Mesenchymal stem cell (in vitro differentiated cells and primary cell): ENCODE measurements around the gene PNKD.
A peak's percentile ranks its signal among the peaks of the same experiment; 100 is the strongest.

Experiments
- DNase-seq: peaks from one replicate; pipeline ENCODE4 v3.0.0-alpha.2; 2013
- H2AFZ ChIP-seq: one replicate; pipeline ENCODE4 v1.6.1; 2013; ENCODE audit warnings: low read depth, mild to moderate bottlenecking, control low read depth, inconsistent platforms, low read length, moderate library complexity
- H2AK5ac ChIP-seq: 2 replicates; pipeline ENCODE4 v1.6.1; 2013; ENCODE audit warnings: low read length, moderate library complexity, mild to moderate bottlenecking, inconsistent platforms; ENCODE audit not compliant: severe bottlenecking
- H2BK120ac ChIP-seq: one replicate; pipeline ENCODE4 v1.6.1; 2013; ENCODE audit warnings: low read depth, mild to moderate bottlenecking, inconsistent platforms, low read length, moderate library complexity
- H2BK12ac ChIP-seq, 2 experiments: one replicate each; pipeline ENCODE4 v1.6.1; 2013; ENCODE audit warnings: inconsistent platforms in 2 of 2, low read length in 2 of 2, mild to moderate bottlenecking in 2 of 2, moderate library complexity in 2 of 2, control low read depth in 1 of 2
- H2BK15ac ChIP-seq: one replicate; pipeline ENCODE4 v1.6.1; 2013; ENCODE audit warnings: mild to moderate bottlenecking, low read depth, inconsistent platforms; ENCODE audit not compliant: poor library complexity, severe bottlenecking
- H2BK5ac ChIP-seq: 2 replicates; pipeline ENCODE4 v1.6.1; 2013; ENCODE audit warnings: low read depth, mild to moderate bottlenecking, low read length, control low read depth, inconsistent platforms; ENCODE audit not compliant: poor library complexity, severe bottlenecking
- H3K14ac ChIP-seq, 2 experiments: one replicate each; pipeline ENCODE4 v1.6.1; 2013; ENCODE audit warnings: inconsistent platforms in 2 of 2, low read length in 2 of 2, control low read depth in 1 of 2, mild to moderate bottlenecking in 1 of 2, moderate library complexity in 1 of 2
- H3K18ac ChIP-seq, 2 experiments: one replicate each; pipeline ENCODE4 v1.6.1; 2013; ENCODE audit warnings: inconsistent platforms in 2 of 2, low read length in 2 of 2, control low read depth in 1 of 2, low read depth in 1 of 2, mild to moderate bottlenecking in 1 of 2
- H3K23ac ChIP-seq, 2 experiments: one replicate each; pipeline ENCODE4 v1.6.1; 2013; ENCODE audit warnings: inconsistent platforms in 2 of 2, low read length in 2 of 2, mild to moderate bottlenecking in 2 of 2, moderate library complexity in 2 of 2, control low read depth in 1 of 2
- H3K27ac ChIP-seq: 2 replicates; pipeline ENCODE4 v1.5.1; 2013; ENCODE audit warnings: mild to moderate bottlenecking, moderate library complexity, low read length, control low read depth, inconsistent platforms; ENCODE audit not compliant: poor library complexity, severe bottlenecking
- H3K27me3 ChIP-seq, 2 experiments: 2 replicates each; pipeline versions ENCODE4 v1.6.1 to v1.7.0; 2013; ENCODE audit warnings: low read length in 2 of 2, mild to moderate bottlenecking in 2 of 2, moderate library complexity in 2 of 2, control low read depth in 1 of 2, inconsistent platforms in 1 of 2; ENCODE audit not compliant: control insufficient read depth in 1 of 2, insufficient read depth in 1 of 2
- H3K36me3 ChIP-seq, 2 experiments: 2 replicates each; pipeline versions ENCODE4 v1.6.1 to v1.7.0; 2013; ENCODE audit warnings: low read length in 2 of 2, control low read depth in 1 of 2, inconsistent platforms in 1 of 2, low read depth in 1 of 2, mild to moderate bottlenecking in 1 of 2; ENCODE audit not compliant: insufficient read depth in 2 of 2, control insufficient read depth in 1 of 2
- H3K4ac ChIP-seq, 2 experiments: one replicate each; pipeline ENCODE4 v1.6.1; 2013; ENCODE audit warnings: inconsistent platforms in 2 of 2, low read length in 2 of 2, mild to moderate bottlenecking in 2 of 2, moderate library complexity in 2 of 2, control low read depth in 1 of 2, low read depth in 1 of 2
- H3K4me1 ChIP-seq: 2 replicates; pipeline ENCODE4 v1.6.1; 2013; ENCODE audit warnings: low read depth, low read length, control low read depth; ENCODE audit not compliant: control insufficient read depth, insufficient read depth
- H3K4me2 ChIP-seq: 2 replicates; pipeline ENCODE4 v1.6.1; 2013; ENCODE audit warnings: low read length, mild to moderate bottlenecking, inconsistent platforms; ENCODE audit not compliant: poor library complexity, severe bottlenecking
- H3K4me3 ChIP-seq, 2 experiments: 2 replicates each; pipeline versions ENCODE4 v1.5.1 to v1.7.0; 2013; ENCODE audit warnings: low read length in 2 of 2, mild to moderate bottlenecking in 2 of 2, control low read depth in 1 of 2, low read depth in 1 of 2; ENCODE audit not compliant: insufficient read depth in 1 of 2
- H3K79me1 ChIP-seq: replicated peaks from 2 replicates; pipeline ENCODE4 v1.6.1; 2013; ENCODE audit warnings: mild to moderate bottlenecking, control low read depth, low read length, inconsistent platforms; ENCODE audit not compliant: poor library complexity, severe bottlenecking
- H3K9ac ChIP-seq: 2 replicates; pipeline ENCODE4 v1.7.0; 2013; ENCODE audit warnings: mild to moderate bottlenecking, low read length, moderate library complexity
- H3K9me3 ChIP-seq: 2 replicates; pipeline ENCODE4 v1.7.0; 2013; ENCODE audit warnings: mild to moderate bottlenecking, low read length; ENCODE audit not compliant: control insufficient read depth
- H4K8ac ChIP-seq: one replicate; pipeline ENCODE4 v1.6.1; 2013; ENCODE audit warnings: inconsistent platforms, mild to moderate bottlenecking, low read length, moderate library complexity
- H4K91ac ChIP-seq: one replicate; pipeline ENCODE4 v1.6.1; 2013; ENCODE audit warnings: mild to moderate bottlenecking, low read length, inconsistent platforms
- WGBS: methylation state at CpG from one replicate; pipeline ENCODE4 v1.1.7; 2013; ENCODE audit warnings: mixed read lengths; 5-methylcytosine and 5-hydroxymethylcytosine counted together

Gene PNKD

DNA sequence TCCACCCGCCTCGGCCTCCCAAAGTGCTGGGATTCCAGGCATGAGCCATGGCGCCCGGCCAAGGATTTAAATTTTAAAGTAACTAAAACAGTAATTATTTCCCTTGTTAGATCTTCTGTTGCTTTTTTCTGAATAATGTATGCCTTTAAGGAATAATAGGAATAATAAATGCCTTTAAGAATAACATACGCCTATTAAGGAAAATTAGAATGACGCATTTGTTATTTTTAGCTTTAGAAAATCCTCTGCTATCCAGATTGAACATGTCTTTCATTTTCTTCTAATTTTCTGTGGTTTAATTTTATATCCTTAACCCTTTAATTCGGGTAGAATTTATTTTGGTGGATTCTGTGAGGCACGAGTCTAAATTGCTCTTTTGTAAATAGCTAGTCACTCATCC lies 45.1 kb downstream of the PNKD start:
- H3K79me1 ChIP-seq = no peaks in the 10 kb centered on the region
- H3K9ac ChIP-seq = no peak overlapping the region
- no peak overlapping the region for H3K27ac ChIP-seq
- no peak overlapping the region for H2BK5ac ChIP-seq
- no peak for DNase-seq
- H3K14ac ChIP-seq = no peak overlapping the region
- no peak overlapping the region for H3K18ac ChIP-seq
- no peak overlapping the region for H2BK120ac ChIP-seq
- H3K4ac ChIP-seq = no peak overlapping the region
- H4K8ac ChIP-seq = no peak overlapping the region
- H3K36me3 ChIP-seq = no peaks in the 10 kb centered on the region
- no peak overlapping the region for H3K4me3 ChIP-seq
- no peak overlapping the region for H2BK15ac ChIP-seq
- no peaks in the 10 kb centered on the region for H3K9me3 ChIP-seq
- no peaks in the 10 kb centered on the region for H3K4me1 ChIP-seq
- peaks cover 0 to 8% of the 10 kb centered on the region in 2 experiments for H3K27me3 ChIP-seq
- no peak overlapping the region for H2BK12ac ChIP-seq
- H2AFZ ChIP-seq = no peak overlapping the region
- no peak overlapping the region for H4K91ac ChIP-seq
- WGBS = 100% methylated on average over 3 of the region's 8 CpGs
- no peak overlapping the region for H3K4me2 ChIP-seq
- H2AK5ac ChIP-seq = no peak overlapping the region
- H3K23ac ChIP-seq = no peak overlapping the region

DNA sequence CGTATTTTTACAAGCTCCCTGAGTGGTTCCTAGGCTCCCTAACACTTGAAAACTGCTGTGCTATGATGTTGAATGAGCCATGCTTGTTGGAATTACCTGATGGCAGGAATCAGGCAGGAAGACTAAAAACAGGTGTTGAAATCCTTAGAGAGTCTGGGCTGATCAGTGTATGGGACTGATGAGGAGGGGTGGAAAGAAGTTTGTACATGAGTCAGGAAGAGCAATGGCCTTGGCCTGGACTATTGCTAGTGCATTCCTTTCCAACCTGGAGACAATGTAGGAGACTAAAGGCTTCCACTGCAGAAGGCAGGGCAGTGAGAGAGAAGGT lies 46.9 kb downstream of the PNKD start:
- no peak overlapping the region for H3K23ac ChIP-seq
- WGBS = 52% methylated on average over 1 of the region's 1 CpG
- peaks cover 0 to 8% of the 10 kb centered on the region in 2 experiments for H3K27me3 ChIP-seq
- H2AFZ ChIP-seq = no peak overlapping the region
- no peaks in the 10 kb centered on the region for H3K36me3 ChIP-seq
- no peak overlapping the region for H4K91ac ChIP-seq
- no peak overlapping the region for H2BK12ac ChIP-seq
- H3K9ac ChIP-seq = no peak overlapping the region
- no peak overlapping the region for H2AK5ac ChIP-seq
- no peak overlapping the region for H2BK120ac ChIP-seq
- DNase-seq = no peak
- no peaks in the 10 kb centered on the region for H3K79me1 ChIP-seq
- peaks cover 3% of the 10 kb centered on the region for H3K4me1 ChIP-seq
- no peak overlapping the region for H3K18ac ChIP-seq
- no peak overlapping the region for H3K4me3 ChIP-seq
- no peak overlapping the region for H3K14ac ChIP-seq
- H2BK15ac ChIP-seq = no peak overlapping the region
- no peak overlapping the region for H3K27ac ChIP-seq
- no peaks in the 10 kb centered on the region for H3K9me3 ChIP-seq
- no peak overlapping the region for H3K4ac ChIP-seq
- no peak overlapping the region for H3K4me2 ChIP-seq
- H4K8ac ChIP-seq = no peak overlapping the region
- no peak overlapping the region for H2BK5ac ChIP-seq

GRCh38 chr2:218317835-218318234 lies 47.5 kb downstream of the PNKD start:
- no peak overlapping the region for H4K91ac ChIP-seq
- no peak overlapping the region for H3K9ac ChIP-seq
- H3K9me3 ChIP-seq = no peaks in the 10 kb centered on the region
- H2AK5ac ChIP-seq = no peak overlapping the region
- H3K79me1 ChIP-seq = no peaks in the 10 kb centered on the region
- no peak overlapping the region for H3K4me3 ChIP-seq
- WGBS = 91% methylated on average over 4 of the region's 4 CpGs
- no peak overlapping the region for H2BK15ac ChIP-seq
- H3K18ac ChIP-seq = no peak overlapping the region
- no peak overlapping the region for H4K8ac ChIP-seq
- H3K27me3 ChIP-seq = peaks cover 0 to 8% of the 10 kb centered on the region in 2 experiments
- H2BK120ac ChIP-seq = no peak overlapping the region
- no peak overlapping the region for H3K4me2 ChIP-seq
- H3K27ac ChIP-seq = no peak overlapping the region
- H2AFZ ChIP-seq = no peak overlapping the region
- no peak overlapping the region for H2BK5ac ChIP-seq
- H3K14ac ChIP-seq = peak overlapping the region in 1 of 2 experiments; percentile 22
- H3K36me3 ChIP-seq = no peaks in the 10 kb centered on the region
- no peak overlapping the region for H3K4ac ChIP-seq
- H3K23ac ChIP-seq = peak overlapping the region in 1 of 2 experiments; percentile 72
- H3K4me1 ChIP-seq = peaks cover 5% of the 10 kb centered on the region
- DNase-seq = no peak
- no peak overlapping the region for H2BK12ac ChIP-seq

- WGBS = 81% methylated on average over 7 of the region's 7 CpGs
Observed at GRCh38 chr2:218318241-218318640, 47.9 kb downstream of the PNKD start.

More at GRCh38 chr2:218318241-218318640, 47.9 kb downstream of the PNKD start:
- no peak overlapping the region for H3K4me3 ChIP-seq
- H2BK120ac ChIP-seq = no peak overlapping the region
- H2AK5ac ChIP-seq = no peak overlapping the region
- H3K4ac ChIP-seq = no peak overlapping the region
- no peak overlapping the region for H3K23ac ChIP-seq
- H2BK15ac ChIP-seq = no peak overlapping the region
- H3K9me3 ChIP-seq = no peaks in the 10 kb centered on the region
- no peak overlapping the region for H3K14ac ChIP-seq
- H3K79me1 ChIP-seq = no peaks in the 10 kb centered on the region
- H2BK5ac ChIP-seq = no peak overlapping the region
- H2AFZ ChIP-seq = no peak overlapping the region
- peaks cover 5% of the 10 kb centered on the region for H3K4me1 ChIP-seq
- peaks cover 0 to 8% of the 10 kb centered on the region in 2 experiments for H3K27me3 ChIP-seq
- peak overlapping the region; percentile 6 to 10 for H2BK12ac ChIP-seq
- H4K91ac ChIP-seq = no peak overlapping the region
- no peak overlapping the region for H4K8ac ChIP-seq
- no peak overlapping the region for H3K4me2 ChIP-seq
- H3K18ac ChIP-seq = no peak overlapping the region
- no peaks in the 10 kb centered on the region for H3K36me3 ChIP-seq
- no peak overlapping the region for H3K9ac ChIP-seq
- DNase-seq = no peak
- no peak overlapping the region for H3K27ac ChIP-seq
